ENCODE measurements around the gene IGSF21. TPM values are rescaled to one million over a fixed set of nuclear protein-coding genes. Genes with fewer than 3 reads are reported as not detected.
"Not testable (repeated sequence)": the region's sequence is repeated elsewhere in the genome, so short reads cannot be mapped to it uniquely, and the experiment has no call there.

The IGSF21 gene
- total RNA-seq, 1 donor from 2014 or later = 0.81 TPM

DNA sequence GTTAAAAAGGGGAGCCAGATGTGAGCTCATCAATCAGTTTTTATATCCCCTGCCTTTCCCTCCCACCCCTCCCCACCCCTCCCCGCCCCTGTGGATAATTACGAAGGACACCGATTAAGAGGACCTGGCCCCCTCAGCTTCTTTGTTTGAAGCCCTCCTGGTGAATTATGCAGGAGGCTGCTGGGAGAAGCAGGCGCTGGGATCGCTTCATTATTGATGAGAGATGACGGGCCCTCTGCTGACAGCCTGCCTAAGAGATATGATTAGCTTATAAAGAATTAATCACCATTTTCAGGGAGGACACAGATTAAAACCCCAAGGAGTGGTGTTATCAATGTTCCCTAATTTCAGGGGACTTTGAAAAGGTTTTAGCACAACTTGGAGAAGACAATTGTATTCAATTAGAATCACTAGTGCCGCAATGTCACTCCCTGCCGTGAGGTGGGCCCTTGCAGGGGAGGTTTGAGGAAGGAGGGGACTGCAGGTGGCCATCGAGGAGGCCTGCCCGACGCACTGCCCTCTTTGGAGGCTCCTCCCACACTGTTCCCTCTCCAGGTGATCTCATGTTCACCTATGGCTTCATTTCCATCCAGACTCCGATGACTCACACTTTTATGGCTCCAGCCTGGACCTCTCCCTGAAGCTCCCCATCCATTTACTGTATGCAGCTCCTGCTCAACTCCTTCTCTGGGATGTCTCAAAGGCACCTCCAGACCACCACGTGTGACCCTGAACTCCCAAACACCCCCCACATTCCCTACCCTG, 306.1 kb downstream of the IGSF21 start:
- DNase-seq (ENCODE audit: low spot score) (no peak), ATAC-seq (no peak)

DNA sequence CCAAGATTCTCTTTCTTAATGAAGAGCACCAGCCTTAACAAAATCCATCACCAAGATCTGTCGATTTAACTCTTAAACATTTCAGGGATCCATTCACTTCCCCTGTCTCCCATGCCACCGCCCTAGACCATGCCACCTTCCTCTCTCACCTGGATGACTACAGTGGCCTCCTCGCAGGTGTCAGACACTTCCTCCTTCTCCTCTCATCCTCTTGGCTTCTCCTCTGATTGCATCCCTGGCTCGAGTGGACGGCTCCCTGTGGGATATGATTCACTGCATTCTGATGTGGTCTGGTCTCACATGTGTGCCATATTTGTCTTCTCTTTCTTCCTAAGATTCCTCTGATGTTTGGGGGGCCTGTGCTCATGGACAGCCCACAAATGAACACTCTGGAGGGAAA, 306.7 kb downstream of the IGSF21 start:
- no peak for ATAC-seq
- DNase-seq (ENCODE audit: low spot score) = no peak

- ATAC-seq (no peak), DNase-seq (ENCODE audit: low spot score) (no peak)
Measured at GRCh38 chr1:18414872-18415447, 307.4 kb downstream of the IGSF21 start.

DNA sequence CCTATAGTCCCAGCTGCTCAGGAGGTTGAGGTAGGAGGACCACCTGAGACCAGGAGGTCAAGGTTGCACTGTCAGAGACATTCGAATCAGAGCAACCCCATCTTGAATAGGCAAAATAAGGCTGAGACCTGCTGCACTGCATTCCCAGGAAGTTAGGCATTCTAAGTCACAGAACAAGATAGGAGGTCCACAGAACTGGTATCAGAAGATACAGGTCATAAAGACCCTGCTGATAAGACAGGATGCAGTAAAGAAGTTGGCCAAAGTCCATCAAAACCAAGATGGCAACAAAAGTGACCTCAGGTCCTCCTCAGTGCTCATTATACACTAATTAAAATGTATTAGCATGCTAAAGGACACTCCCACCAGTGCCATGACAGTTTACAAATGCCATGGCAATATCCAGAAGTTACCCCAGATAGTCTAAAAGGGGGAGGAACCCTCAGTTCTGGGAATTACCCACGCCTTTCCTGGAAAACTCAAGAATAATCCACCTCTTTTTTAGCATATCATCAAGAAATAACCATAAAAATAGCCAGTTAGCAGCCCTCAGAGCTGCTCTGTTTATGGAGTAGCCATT, 307.9 kb downstream of the IGSF21 start:
- no peak for ATAC-seq
- DNase-seq (ENCODE audit: low spot score) = no peak

- not testable (repeated sequence) for ATAC-seq
Measured at GRCh38 chr1:18416126-18416525, 308.5 kb downstream of the IGSF21 start.

DNA sequence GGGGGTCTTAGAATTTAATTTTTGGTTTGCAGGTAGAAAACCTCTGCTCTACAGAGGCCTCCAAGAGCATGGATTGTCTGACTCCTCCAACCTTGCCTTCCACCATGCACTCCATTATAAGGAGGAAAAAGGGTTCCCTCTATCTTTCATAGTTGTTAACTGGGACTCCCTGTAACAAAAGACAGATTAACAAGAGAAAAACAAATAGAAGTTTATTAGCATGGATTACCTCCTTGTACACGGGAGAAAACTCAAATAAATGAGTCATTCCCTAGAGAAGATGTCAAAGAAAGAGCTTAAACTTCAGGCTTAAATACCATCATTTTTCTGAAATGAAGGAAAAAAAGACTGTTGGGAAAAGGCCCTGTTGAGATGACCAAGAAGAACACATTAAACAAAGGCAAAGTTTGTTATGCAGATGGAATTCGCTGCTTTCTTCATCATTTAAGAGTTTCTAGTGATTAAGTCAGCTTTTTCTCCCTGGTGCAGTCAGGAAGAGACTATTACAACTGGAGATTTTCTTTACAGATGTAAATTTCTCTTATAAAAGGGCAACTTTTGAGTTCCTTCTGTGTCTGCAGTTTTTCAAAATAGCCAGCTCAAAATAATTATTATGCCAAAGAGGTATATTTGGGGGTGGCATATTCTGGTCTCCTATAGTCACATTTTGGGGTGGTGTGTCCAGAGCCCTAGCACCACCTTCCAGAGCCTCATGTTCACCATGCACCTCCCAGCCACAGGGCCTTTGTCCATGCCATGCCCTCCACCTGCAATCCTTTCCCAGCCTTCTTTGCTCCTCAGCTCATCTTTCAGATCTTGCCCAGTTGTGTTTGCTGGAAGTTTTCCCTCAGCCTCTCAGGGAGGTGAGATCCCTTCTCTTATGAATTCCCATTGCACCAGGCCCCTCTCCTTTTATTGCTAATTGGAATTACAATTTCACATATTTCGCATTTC, 310.0 kb downstream of the IGSF21 start:
- DNase-seq (ENCODE audit: low spot score) = no peak
- no peak for ATAC-seq

More at GRCh38 chr1:18416126-18416525, 308.5 kb downstream of the IGSF21 start:
- DNase-seq (ENCODE audit: low spot score) = not testable (repeated sequence)

DNA sequence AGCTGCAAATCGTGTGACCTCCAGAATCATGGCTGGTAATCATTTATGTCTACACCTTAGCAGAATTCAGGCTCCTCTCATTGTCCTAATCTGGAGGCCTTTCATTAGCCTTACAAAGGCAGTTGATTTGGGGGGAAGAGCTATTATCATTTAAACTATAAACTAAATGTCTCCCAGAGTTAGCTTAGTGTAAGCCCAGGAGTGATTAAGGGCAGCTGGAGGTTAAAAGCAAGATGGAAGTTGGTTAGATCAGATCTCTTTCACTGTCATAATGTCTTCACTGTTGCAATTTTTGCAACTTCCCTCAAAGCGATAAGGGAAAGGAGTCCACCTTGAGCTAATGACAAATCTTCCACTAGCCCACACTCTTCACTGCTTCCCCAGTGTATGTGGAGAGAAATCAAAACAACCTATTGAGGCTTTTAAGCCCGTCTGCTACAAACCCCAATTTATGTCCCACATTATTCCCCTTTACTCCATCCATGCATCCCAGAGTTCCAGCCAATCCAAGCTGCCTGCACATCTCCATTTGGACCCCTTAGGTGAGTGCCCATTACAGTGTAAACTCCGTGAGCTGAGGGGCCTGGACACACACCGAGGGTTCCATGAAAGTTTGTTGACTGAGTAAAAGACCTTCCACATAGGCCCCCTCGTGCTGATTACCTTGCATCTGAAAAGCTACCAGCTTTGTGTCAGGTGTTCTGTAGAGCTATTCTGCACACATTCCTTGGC, 311.7 kb downstream of the IGSF21 start:
- ATAC-seq = no peak
- DNase-seq (ENCODE audit: low spot score) = no peak

- no peak for DNase-seq (ENCODE audit: low spot score)
- ATAC-seq = no peak
Measured at GRCh38 chr1:18419845-18420184, 312.2 kb downstream of the IGSF21 start.

GRCh38 chr1:18422076-18422777, 314.6 kb downstream of the IGSF21 start:
- ATAC-seq = no peak
- DNase-seq (ENCODE audit: low spot score) = no peak

DNA sequence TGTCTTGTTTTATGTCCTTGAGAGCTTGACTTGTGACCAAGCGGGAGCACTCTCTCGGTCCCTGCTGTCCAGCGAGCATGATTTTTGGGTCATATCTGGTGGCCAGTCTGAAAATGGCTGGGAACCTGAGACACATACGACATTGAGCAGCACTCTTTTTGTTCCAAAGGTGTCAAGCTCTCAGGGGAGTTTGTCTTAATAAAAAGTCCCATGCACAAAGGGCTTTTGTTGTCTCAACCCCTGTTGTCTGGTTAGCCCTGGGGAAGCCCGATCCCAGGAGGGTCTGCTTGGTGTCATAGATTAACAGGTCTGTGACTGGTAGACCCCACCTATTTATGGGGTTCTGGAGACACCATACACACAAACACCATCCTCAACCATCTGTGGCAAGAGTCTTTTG, 315.4 kb downstream of the IGSF21 start:
- no peak for ATAC-seq
- DNase-seq (ENCODE audit: low spot score) = no peak

- DNase-seq (ENCODE audit: low spot score) (no peak), ATAC-seq (no peak)
Measured at GRCh38 chr1:18426580-18426979, 319.0 kb downstream of the IGSF21 start.

All from left lobe of liver (tissue), 2 donors.